ENCODE data around the gene NUDT8. TPM values are rescaled to one million over a fixed set of nuclear protein-coding genes. Genes with fewer than 3 reads are reported as not detected.

The NUDT8 gene
- total RNA-seq, 2 donors from 2014 or later = 9.9 to 11.5 TPM

DNA sequence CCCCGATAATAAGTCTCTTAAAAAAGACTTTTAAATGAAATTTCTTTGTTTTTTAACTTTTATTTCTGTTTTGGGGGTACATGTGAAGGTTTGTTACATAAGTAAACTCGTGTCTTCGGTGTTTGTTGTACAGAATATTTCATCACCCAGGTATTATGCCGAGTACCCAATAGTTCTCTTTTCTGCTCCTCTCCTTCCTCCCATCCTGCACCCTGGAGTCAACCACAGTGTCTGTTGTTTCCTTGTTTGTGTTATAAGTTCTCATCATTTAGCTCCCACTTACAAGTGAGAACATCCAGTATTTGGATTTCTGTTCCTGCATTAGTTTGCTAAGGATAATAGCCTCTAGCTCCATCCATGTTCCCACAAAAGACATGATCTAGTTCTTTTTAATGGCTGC, 47.7 kb downstream of the NUDT8 start:
- Mint-ChIP-seq H3K4me1 (ENCODE audit: low read depth in 2 of 2) (peaks cover 55 to 56% of the 10 kb centered on the region in 2 donors), H3K4me3 (peak overlapping the region; percentile 92), H3K9me3 (no peaks in the 10 kb centered on the region), H3K36me3 (peaks cover 13% of the 10 kb centered on the region), H3K27ac (peak overlapping the region; percentile 58 to 78), H3K27me3 (no peaks in the 10 kb centered on the region)
- no peak for DNase-seq (ENCODE audit: low spot score)
- no peak for ATAC-seq

DNA sequence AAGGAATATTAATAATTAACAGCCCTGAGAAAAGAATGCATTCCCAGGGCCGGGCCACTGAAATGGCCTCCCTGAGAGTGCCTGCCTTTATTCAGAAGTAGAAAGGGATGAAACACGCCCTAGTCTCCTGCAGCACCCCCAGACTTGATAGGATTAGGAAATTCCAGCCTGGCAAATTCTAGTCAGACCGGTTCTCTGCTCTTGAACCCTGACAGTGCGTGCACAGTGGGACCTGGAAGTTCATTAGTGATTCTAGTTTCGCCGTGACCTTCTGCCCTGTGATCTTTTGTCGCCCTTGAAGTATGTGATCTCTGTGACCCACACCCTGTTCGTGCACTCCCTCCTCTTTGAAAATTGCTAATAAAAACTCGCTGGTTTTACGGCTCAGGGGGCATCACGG, 48.3 kb downstream of the NUDT8 start:
- ATAC-seq = no peak
- peaks cover 49 to 51% of the 10 kb centered on the region in 2 donors for H3K4me1 Mint-ChIP-seq (ENCODE audit: low read depth in 2 of 2)
- H3K36me3 Mint-ChIP-seq = peaks cover 8% of the 10 kb centered on the region
- no peaks in the 10 kb centered on the region for H3K9me3 Mint-ChIP-seq
- H3K4me3 Mint-ChIP-seq = no peak overlapping the region
- no peaks in the 10 kb centered on the region for H3K27me3 Mint-ChIP-seq
- no peak for DNase-seq (ENCODE audit: low spot score)
- H3K27ac Mint-ChIP-seq = peak overlapping the region in 1 of 2 donors; percentile 78

DNA sequence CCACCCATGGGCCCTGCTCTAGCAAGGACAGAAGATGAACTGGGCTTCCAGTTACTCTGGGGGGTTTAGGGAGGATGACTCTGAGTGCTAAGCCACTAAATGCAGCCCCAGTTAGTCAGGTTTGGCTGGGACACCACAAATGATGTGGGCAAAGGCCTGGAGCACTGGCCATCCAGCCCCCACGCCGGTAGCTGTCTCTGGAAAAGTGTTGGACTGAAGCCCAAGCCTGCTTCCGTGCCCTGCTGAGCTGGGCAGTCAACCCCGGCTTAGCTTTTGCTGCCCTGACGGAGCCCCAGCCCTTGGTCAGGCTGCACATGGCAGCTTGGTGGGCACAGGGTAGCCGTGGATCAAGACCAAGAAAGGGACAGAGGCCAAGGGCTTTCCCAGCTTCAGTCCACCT, 51.8 kb downstream of the NUDT8 start:
- DNase-seq (ENCODE audit: low spot score) (no peak), ATAC-seq (no peak)
- Mint-ChIP-seq H3K4me3 (no peak overlapping the region), H3K36me3 (no peaks in the 10 kb centered on the region), H3K4me1 (ENCODE audit: low read depth in 2 of 2) (peaks cover 26 to 29% of the 10 kb centered on the region in 2 donors), H3K9me3 (no peaks in the 10 kb centered on the region), H3K27me3 (no peaks in the 10 kb centered on the region), H3K27ac (no peak overlapping the region)

Other genes starting within 250 kb of the NUDT8 start
- gene RAD9A, start 238.0 kb downstream of the NUDT8 start, total RNA-seq = 10 to 100 TPM; 25.9 to 47.8 TPM
- 100 to 1,000 TPM; 317 to 378 TPM for gene PPP1CA, start 228.1 kb downstream of the NUDT8 start, total RNA-seq
- gene TBC1D10C, start 225.9 kb downstream of the NUDT8 start, total RNA-seq = 10 to 100 TPM; 79.5 to 88.8 TPM
- 1 to 10 TPM; 2.3 to 4.9 TPM for gene CARNS1, start 214.3 kb downstream of the NUDT8 start, total RNA-seq
- gene RPS6KB2, start 201.4 kb downstream of the NUDT8 start, total RNA-seq = 100 to 1,000 TPM in 1 of 2 donors, 10 to 100 TPM in 1; 95.8 to 112 TPM
- 100 to 1,000 TPM; 198 to 266 TPM for gene PTPRCAP, start 192.3 kb downstream of the NUDT8 start, total RNA-seq
- gene CORO1B, start 186.5 kb downstream of the NUDT8 start, total RNA-seq = 10 to 100 TPM; 24.1 to 29.0 TPM
- not detected for gene GPR152, start 177.2 kb downstream of the NUDT8 start, total RNA-seq
- gene CABP4, start 174.6 kb downstream of the NUDT8 start, total RNA-seq = 1 to 10 TPM; 1.4 to 2.2 TPM
- gene TMEM134, start 160.7 kb downstream of the NUDT8 start, total RNA-seq = 10 to 100 TPM; 30.7 to 39.1 TPM
- gene AIP, start 146.9 kb downstream of the NUDT8 start, total RNA-seq = 100 to 1,000 TPM; 120 to 140 TPM
- gene PITPNM1, start 124.6 kb downstream of the NUDT8 start, total RNA-seq = 100 to 1,000 TPM in 1 of 2 donors, 10 to 100 TPM in 1; 66.0 to 174 TPM
- 100 to 1,000 TPM in 1 of 2 donors, 10 to 100 TPM in 1; 92.6 to 103 TPM for gene CDK2AP2, start 121.8 kb downstream of the NUDT8 start, total RNA-seq
- gene CABP2, start 106.5 kb downstream of the NUDT8 start, total RNA-seq = not detected
- gene GSTP1, start 46.1 kb downstream of the NUDT8 start, total RNA-seq = 100 to 1,000 TPM; 539 to 557 TPM
- gene NDUFV1, start 23.0 kb downstream of the NUDT8 start, total RNA-seq = 100 to 1,000 TPM; 246 to 381 TPM
- not detected for gene TBX10, start 9.8 kb upstream of the NUDT8 start, total RNA-seq
- gene ACY3, start 20.8 kb upstream of the NUDT8 start, total RNA-seq = not detected
- not detected for gene ALDH3B2, start 44.7 kb upstream of the NUDT8 start, total RNA-seq